ENCODE results near the gene WEE2.

The WEE2 gene

GRCh38 chr7:141673346-141673745 is 34.8 kb upstream of the WEE2 start:
- no peaks in the 10 kb centered on the region for H3F3A ChIP-seq (ENCODE audit: control insufficient read depth, insufficient read depth)
- no peak overlapping the region for H3K4me2 ChIP-seq (ENCODE audit: low read length)
- H3K27me3 ChIP-seq (ENCODE audit: control insufficient read depth, low read length), result 0 out of 2 replicates have a peak, but pooled peaks cover 3% of the 10 kb centered on the region
- no peaks in the 10 kb centered on the region for H3K79me2 ChIP-seq (ENCODE audit: control insufficient read depth, low read length)
- no peak overlapping the region for H3K4me3 ChIP-seq (ENCODE audit: low read length)
- no peaks in the 10 kb centered on the region for H3K9me3 ChIP-seq (ENCODE audit: control insufficient read depth, insufficient read depth, low read length)
- H4K20me1 ChIP-seq (ENCODE audit: control insufficient read depth, insufficient read depth, low read depth, low read length), result no peaks in the 10 kb centered on the region
- H3K36me3 ChIP-seq (ENCODE audit: control insufficient read depth, low read length), result no peaks in the 10 kb centered on the region
- no peaks in the 10 kb centered on the region for H3K9me2 ChIP-seq (replicated peaks; ENCODE audit: control insufficient read depth, low read length)
- TF ChIP-seq CTCF (IDR thresholded peaks at IDR 0.05; ENCODE audit: low read depth, low read length, poor library complexity, severe bottlenecking) (no peak), EZH2phosphoT487 (IDR thresholded peaks at IDR 0.05; ENCODE audit: borderline replicate concordance, low read length) (no peak)
- H3K27ac ChIP-seq (ENCODE audit: low read depth, low read length), result no peak overlapping the region
- H3K4me1 ChIP-seq (ENCODE audit: control insufficient read depth, low read length), result peaks cover 3% of the 10 kb centered on the region; the same call in 1 of the 2 replicates

- Histone ChIP-seq H3K9me3 (ENCODE audit: control insufficient read depth, insufficient read depth, low read length) (no peaks in the 10 kb centered on the region), H3K27me3 (ENCODE audit: control insufficient read depth, low read length) (0 out of 2 replicates have a peak, but pooled peaks cover 3% of the 10 kb centered on the region), H3K79me2 (ENCODE audit: control insufficient read depth, low read length) (no peaks in the 10 kb centered on the region), H3K27ac (ENCODE audit: low read depth, low read length) (no peak overlapping the region), H4K20me1 (ENCODE audit: control insufficient read depth, insufficient read depth, low read depth, low read length) (no peaks in the 10 kb centered on the region), H3K4me2 (ENCODE audit: low read length) (no peak overlapping the region), H3F3A (ENCODE audit: control insufficient read depth, insufficient read depth) (no peaks in the 10 kb centered on the region), H3K4me1 (ENCODE audit: control insufficient read depth, low read length) (peaks cover 3% of the 10 kb centered on the region; the same call in 1 of the 2 replicates), H3K4me3 (ENCODE audit: low read length) (no peak overlapping the region), H3K9me2 (replicated peaks; ENCODE audit: control insufficient read depth, low read length) (no peaks in the 10 kb centered on the region), H3K36me3 (ENCODE audit: control insufficient read depth, low read length) (no peaks in the 10 kb centered on the region)
- TF ChIP-seq CTCF (IDR thresholded peaks at IDR 0.05; ENCODE audit: low read depth, low read length, poor library complexity, severe bottlenecking), result no peak
- TF ChIP-seq EZH2phosphoT487 (IDR thresholded peaks at IDR 0.05; ENCODE audit: borderline replicate concordance, low read length), result no peak
Observed at GRCh38 chr7:141674171-141674671, 33.9 kb upstream of the WEE2 start.

- Histone ChIP-seq H3K36me3 (ENCODE audit: control insufficient read depth, low read length) (no peaks in the 10 kb centered on the region), H3K79me2 (ENCODE audit: control insufficient read depth, low read length) (no peaks in the 10 kb centered on the region), H3F3A (ENCODE audit: control insufficient read depth, insufficient read depth) (no peaks in the 10 kb centered on the region), H3K27ac (ENCODE audit: low read depth, low read length) (no peak overlapping the region), H4K20me1 (ENCODE audit: control insufficient read depth, insufficient read depth, low read depth, low read length) (no peaks in the 10 kb centered on the region), H3K4me1 (ENCODE audit: control insufficient read depth, low read length) (peaks cover 3% of the 10 kb centered on the region; the same call in 1 of the 2 replicates), H3K27me3 (ENCODE audit: control insufficient read depth, low read length) (0 out of 2 replicates have a peak, but pooled peaks cover 3% of the 10 kb centered on the region), H3K4me2 (ENCODE audit: low read length) (no peak overlapping the region), H3K9me2 (replicated peaks; ENCODE audit: control insufficient read depth, low read length) (no peaks in the 10 kb centered on the region), H3K4me3 (ENCODE audit: low read length) (no peak overlapping the region), H3K9me3 (ENCODE audit: control insufficient read depth, insufficient read depth, low read length) (no peaks in the 10 kb centered on the region)
- TF ChIP-seq CTCF (IDR thresholded peaks at IDR 0.05; ENCODE audit: low read depth, low read length, poor library complexity, severe bottlenecking) (peak; percentile 79), EZH2phosphoT487 (IDR thresholded peaks at IDR 0.05; ENCODE audit: borderline replicate concordance, low read length) (no peak)
Observed at GRCh38 chr7:141674702-141675101, 33.5 kb upstream of the WEE2 start.
